Measurements from ENCODE around the gene PRIMPOL. TPM values are rescaled to one million over a fixed set of nuclear protein-coding genes. Genes with fewer than 3 reads are reported as not detected.
"Not testable (repeated sequence)": the region's sequence is repeated elsewhere in the genome, so short reads cannot be mapped to it uniquely, and the experiment has no call there.

Gene PRIMPOL
- total and polyA plus RNA-seq, 2 of the 4 experiments (the other 2 are of a cell fraction), result 5.6 to 8.8 TPM

- Histone ChIP-seq H3K27me3 (ENCODE audit: control insufficient read depth, insufficient read depth, low read length) (no peaks in the 10 kb centered on the region), H3K56ac (ENCODE audit: extremely low read depth, insufficient read depth, low read length) (no peak overlapping the region), H3K36me3 (ENCODE audit: control insufficient read depth, insufficient read depth, low read length) (peaks cover 13% of the 10 kb centered on the region), H4K8ac (ENCODE audit: low read depth in 2 of 2, low read length in 2 of 2) (no peak overlapping the region), H3K9me1 (ENCODE audit: insufficient read depth, low read length) (0 out of 2 replicates have a peak, but pooled peaks cover 3% of the 10 kb centered on the region), H2AFZ (replicated peaks; ENCODE audit: low read length, poor library complexity) (no peak overlapping the region), H3K4me3 (ENCODE audit: insufficient read depth, low read depth, low read length) (no peak overlapping the region), H3K79me1 (ENCODE audit: low read depth in 1 of 2, low read length in 2 of 2) (no peaks in the 10 kb centered on the region; a peak in 1 of 4 replicates), H3K27ac (ENCODE audit: insufficient read depth, low read length) (no peak overlapping the region), H3K9me3 (ENCODE audit: control insufficient read depth, insufficient read depth, low read length) (no peaks in the 10 kb centered on the region), H2AK9ac (replicated peaks; ENCODE audit: low read depth, low read length, poor library complexity) (no peak overlapping the region), H4K5ac (ENCODE audit: low read depth, low read length) (no peak overlapping the region), H3K14ac (replicated peaks; ENCODE audit: low read depth, low read length) (no peak overlapping the region), H3K4me2 (ENCODE audit: low read depth, low read length) (no peak overlapping the region), H3K9ac (ENCODE audit: low read depth, low read length) (no peak overlapping the region), H2BK15ac (ENCODE audit: low read depth, low read length) (no peak overlapping the region), H3K4me1 (ENCODE audit: control insufficient read depth, insufficient read depth, low read length) (no peaks in the 10 kb centered on the region; the same call in 1 of the 2 replicates), H3K18ac (ENCODE audit: low read depth, low read length) (no peak overlapping the region), H3K23ac (ENCODE audit: low read depth, low read length) (no peak overlapping the region), H3K4ac (ENCODE audit: low read depth, low read length) (no peak overlapping the region), H2BK20ac (ENCODE audit: low read depth, low read length) (no peak overlapping the region), H2AK5ac (ENCODE audit: low read depth, low read length) (no peak overlapping the region), H4K91ac (ENCODE audit: insufficient read depth, low read depth, low read length) (no peak overlapping the region), H2BK120ac (ENCODE audit: low read depth, low read length) (no peak overlapping the region), H2BK5ac (ENCODE audit: low read depth, low read length, poor library complexity, severe bottlenecking) (no peak overlapping the region), H4K20me1 (ENCODE audit: insufficient read depth, low read length) (no peaks in the 10 kb centered on the region)
- TF ChIP-seq, protein P1, sequence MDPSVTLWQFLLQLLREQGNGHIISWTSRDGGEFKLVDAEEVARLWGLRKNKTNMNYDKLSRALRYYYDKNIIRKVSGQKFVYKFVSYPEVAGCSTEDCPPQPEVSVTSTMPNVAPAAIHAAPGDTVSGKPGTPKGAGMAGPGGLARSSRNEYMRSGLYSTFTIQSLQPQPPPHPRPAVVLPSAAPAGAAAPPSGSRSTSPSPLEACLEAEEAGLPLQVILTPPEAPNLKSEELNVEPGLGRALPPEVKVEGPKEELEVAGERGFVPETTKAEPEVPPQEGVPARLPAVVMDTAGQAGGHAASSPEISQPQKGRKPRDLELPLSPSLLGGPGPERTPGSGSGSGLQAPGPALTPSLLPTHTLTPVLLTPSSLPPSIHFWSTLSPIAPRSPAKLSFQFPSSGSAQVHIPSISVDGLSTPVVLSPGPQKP (IDR thresholded peaks at IDR 0.05; ENCODE audit: borderline replicate concordance, low read depth, low read length), result no peak
- CTCF ChIA-PET, result no interaction called here
- intact Hi-C loops (cut with micrococcal nuclease), result no loop called here
- in situ Hi-C loops (cut with MboI; ENCODE audit: low sequenced_read_pairs), result no loop called here
- POLR2A ChIA-PET (ENCODE audit: unreplicated experiment), result no interaction called here
- BruUV-seq (replicated peaks), result no TSS peak
- WGBS, 2 experiments (ENCODE audit: extremely low coverage in 2 of 2, insufficient read length in 1 of 2), result 93% methylated on average over 7 of the region's 7 CpGs; no CpG with 5 or more reads in 1 of the 2 experiments
- no peak for DNase-seq
- no peak for ATAC-seq (ENCODE audit: low read depth)
- dilution Hi-C loops (cut with HindIII; ENCODE audit: low sequenced_read_pairs, unreplicated experiment), result no loop called here
Observed at GRCh38 chr4:184624972-184625554, 24.5 kb upstream of the PRIMPOL start.

DNA sequence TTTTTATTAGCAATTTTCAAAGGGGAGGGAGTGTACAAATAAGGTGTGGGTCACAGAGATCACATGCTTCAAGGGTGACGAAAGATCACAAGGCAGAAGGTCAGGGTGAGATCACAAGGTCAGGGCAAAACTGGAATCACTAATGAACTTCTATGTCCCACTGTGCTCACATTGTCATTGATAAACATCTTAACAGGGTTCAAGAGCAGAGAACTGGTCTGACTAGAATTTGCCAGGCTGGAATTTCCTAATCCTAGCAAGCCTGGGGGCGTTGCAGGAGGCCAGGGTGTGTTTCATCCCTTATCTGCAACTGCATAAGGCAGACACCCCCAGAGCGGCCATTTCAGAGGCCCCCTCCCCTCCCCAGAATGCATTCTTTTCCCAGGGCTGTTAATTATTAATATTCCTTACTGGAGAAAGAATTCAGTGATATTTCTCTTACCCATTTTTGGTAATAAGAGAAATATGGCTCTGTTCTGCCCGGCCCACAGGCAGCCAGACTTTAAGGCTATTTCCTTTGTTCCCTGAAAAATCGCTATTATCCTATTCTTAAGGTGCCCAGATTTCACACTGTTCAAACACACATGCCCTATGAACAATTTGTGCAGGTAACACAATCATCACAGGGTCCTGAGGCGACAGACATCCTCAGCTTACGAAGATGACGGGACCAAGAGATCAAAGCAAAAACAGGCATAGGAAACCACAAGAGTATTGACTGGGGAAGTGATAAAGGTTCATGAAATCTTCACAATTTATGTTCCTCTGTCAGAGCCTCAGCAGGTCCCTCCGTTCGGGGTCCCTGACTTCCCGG, 23.5 kb upstream of the PRIMPOL start:
- in situ Hi-C loops (cut with MboI; ENCODE audit: low sequenced_read_pairs); BruUV-seq (replicated peaks); POLR2A ChIA-PET (ENCODE audit: unreplicated experiment): not testable (repeated sequence)

More for the DNA sequence above, 23.5 kb upstream of the PRIMPOL start:
- H3K9ac ChIP-seq (ENCODE audit: low read depth, low read length); H3K56ac ChIP-seq (ENCODE audit: extremely low read depth, insufficient read depth, low read length); H3K14ac ChIP-seq (replicated peaks; ENCODE audit: low read depth, low read length); H3K9me1 ChIP-seq (ENCODE audit: insufficient read depth, low read length); DNase-seq; H2BK120ac ChIP-seq (ENCODE audit: low read depth, low read length); H3K79me1 ChIP-seq (ENCODE audit: low read depth in 1 of 2, low read length in 2 of 2); H4K8ac ChIP-seq (ENCODE audit: low read depth in 2 of 2, low read length in 2 of 2); H3K27me3 ChIP-seq (ENCODE audit: control insufficient read depth, insufficient read depth, low read length); CTCF ChIA-PET; H2AK9ac ChIP-seq (replicated peaks; ENCODE audit: low read depth, low read length, poor library complexity); H3K23ac ChIP-seq (ENCODE audit: low read depth, low read length); H4K20me1 ChIP-seq (ENCODE audit: insufficient read depth, low read length); H4K91ac ChIP-seq (ENCODE audit: insufficient read depth, low read depth, low read length); H4K5ac ChIP-seq (ENCODE audit: low read depth, low read length); H3K4me1 ChIP-seq (ENCODE audit: control insufficient read depth, insufficient read depth, low read length); intact Hi-C loops (cut with micrococcal nuclease); H3K4me3 ChIP-seq (ENCODE audit: insufficient read depth, low read depth, low read length); H3K4me2 ChIP-seq (ENCODE audit: low read depth, low read length); ATAC-seq (ENCODE audit: low read depth); H3K9me3 ChIP-seq (ENCODE audit: control insufficient read depth, insufficient read depth, low read length); H3K4ac ChIP-seq (ENCODE audit: low read depth, low read length); dilution Hi-C loops (cut with HindIII; ENCODE audit: low sequenced_read_pairs, unreplicated experiment); H2BK20ac ChIP-seq (ENCODE audit: low read depth, low read length); H2BK5ac ChIP-seq (ENCODE audit: low read depth, low read length, poor library complexity, severe bottlenecking); H3K27ac ChIP-seq (ENCODE audit: insufficient read depth, low read length); H3K18ac ChIP-seq (ENCODE audit: low read depth, low read length); H2AFZ ChIP-seq (replicated peaks; ENCODE audit: low read length, poor library complexity); H2AK5ac ChIP-seq (ENCODE audit: low read depth, low read length); H2BK15ac ChIP-seq (ENCODE audit: low read depth, low read length): not testable (repeated sequence)
- H3K36me3 ChIP-seq (ENCODE audit: control insufficient read depth, insufficient read depth, low read length), result peaks cover 19% of the 10 kb centered on the region
- WGBS, 2 experiments (ENCODE audit: extremely low coverage in 2 of 2, insufficient read length in 1 of 2), result no CpG with 5 or more reads among the region's 11 CpGs

All from IMR-90 (cell line).